Urothelium cell line (cell line): ENCODE measurements around the gene CADM1.
"Not testable (repeated sequence)": the region's sequence is repeated elsewhere in the genome, so short reads cannot be mapped to it uniquely, and the experiment has no call there.

Experiments
- DNase-seq: peaks from one replicate; pipeline ENCODE4 v3.0.0; 2011; ENCODE audit warnings: low spot score, mixed read lengths
- FAIRE-seq: peaks from 2 replicates; lab custom pipeline; 2011; peaks lifted over from hg19 to GRCh38; lab: Jason Lieb, UNC

Gene CADM1

GRCh38 chr11:115481528-115481927 lies 22.7 kb downstream of the CADM1 start:
- FAIRE-seq (no peak), DNase-seq (no peak)

GRCh38 chr11:115480611-115481010 lies 23.6 kb downstream of the CADM1 start:
- FAIRE-seq = no peak
- no peak for DNase-seq

GRCh38 chr11:115477410-115477809 lies 26.8 kb downstream of the CADM1 start:
- DNase-seq (no peak), FAIRE-seq (no peak)

GRCh38 chr11:115476463-115477286 lies 27.5 kb downstream of the CADM1 start:
- DNase-seq (no peak), FAIRE-seq (peak; percentile 48)

GRCh38 chr11:115475564-115475963 lies 28.7 kb downstream of the CADM1 start:
- no peak for FAIRE-seq
- DNase-seq = no peak

- FAIRE-seq, DNase-seq: not testable (repeated sequence)
Measured at GRCh38 chr11:115474306-115474705, 29.9 kb downstream of the CADM1 start.

GRCh38 chr11:115473167-115473566 lies 31.0 kb downstream of the CADM1 start:
- no peak for FAIRE-seq

GRCh38 chr11:115471367-115471766 lies 32.8 kb downstream of the CADM1 start:
- FAIRE-seq = no peak
- DNase-seq = no peak

More at GRCh38 chr11:115473167-115473566, 31.0 kb downstream of the CADM1 start:
- DNase-seq = no peak

- DNase-seq (no peak), FAIRE-seq (no peak)
Measured at GRCh38 chr11:115470928-115471327, 33.3 kb downstream of the CADM1 start.

GRCh38 chr11:115469361-115469760 lies 34.9 kb downstream of the CADM1 start:
- FAIRE-seq = no peak
- no peak for DNase-seq

- peak; percentile 50 for FAIRE-seq
- DNase-seq = no peak
Measured at GRCh38 chr11:115466122-115466521, 38.1 kb downstream of the CADM1 start.

- FAIRE-seq = no peak
- no peak for DNase-seq
Measured at GRCh38 chr11:115464269-115464668, 39.9 kb downstream of the CADM1 start.

GRCh38 chr11:115463606-115464005 lies 40.6 kb downstream of the CADM1 start:
- FAIRE-seq = no peak
- no peak for DNase-seq

GRCh38 chr11:115462757-115463156 lies 41.5 kb downstream of the CADM1 start:
- FAIRE-seq (no peak), DNase-seq (no peak)

- DNase-seq (no peak), FAIRE-seq (no peak)
Measured at GRCh38 chr11:115462004-115462541, 42.1 kb downstream of the CADM1 start.

- no peak for DNase-seq
- FAIRE-seq = no peak
Measured at GRCh38 chr11:115460512-115460911, 43.7 kb downstream of the CADM1 start.

- DNase-seq (no peak), FAIRE-seq (no peak)
Measured at GRCh38 chr11:115459563-115459962, 44.7 kb downstream of the CADM1 start.

GRCh38 chr11:115458877-115459276 lies 45.3 kb downstream of the CADM1 start:
- FAIRE-seq (no peak), DNase-seq (no peak)

GRCh38 chr11:115456019-115456418 lies 48.2 kb downstream of the CADM1 start:
- DNase-seq = no peak
- FAIRE-seq = no peak

- DNase-seq (no peak), FAIRE-seq (no peak)
Measured at GRCh38 chr11:115455613-115456012, 48.6 kb downstream of the CADM1 start.

GRCh38 chr11:115454525-115454924 lies 49.7 kb downstream of the CADM1 start:
- FAIRE-seq (no peak), DNase-seq (no peak)

GRCh38 chr11:115453693-115454490 lies 50.3 kb downstream of the CADM1 start:
- no peak for FAIRE-seq
- no peak for DNase-seq
